GM18858 (cell line): Measurements from ENCODE around the gene PANX3.

Experiments
- ATAC-seq: cut with Tn5 transposase; IDR thresholded peaks from one replicate; pipeline ENCODE4 v1.9.1; 2021; ENCODE audit not compliant: unreplicated experiment

PANX3 gene

DNA sequence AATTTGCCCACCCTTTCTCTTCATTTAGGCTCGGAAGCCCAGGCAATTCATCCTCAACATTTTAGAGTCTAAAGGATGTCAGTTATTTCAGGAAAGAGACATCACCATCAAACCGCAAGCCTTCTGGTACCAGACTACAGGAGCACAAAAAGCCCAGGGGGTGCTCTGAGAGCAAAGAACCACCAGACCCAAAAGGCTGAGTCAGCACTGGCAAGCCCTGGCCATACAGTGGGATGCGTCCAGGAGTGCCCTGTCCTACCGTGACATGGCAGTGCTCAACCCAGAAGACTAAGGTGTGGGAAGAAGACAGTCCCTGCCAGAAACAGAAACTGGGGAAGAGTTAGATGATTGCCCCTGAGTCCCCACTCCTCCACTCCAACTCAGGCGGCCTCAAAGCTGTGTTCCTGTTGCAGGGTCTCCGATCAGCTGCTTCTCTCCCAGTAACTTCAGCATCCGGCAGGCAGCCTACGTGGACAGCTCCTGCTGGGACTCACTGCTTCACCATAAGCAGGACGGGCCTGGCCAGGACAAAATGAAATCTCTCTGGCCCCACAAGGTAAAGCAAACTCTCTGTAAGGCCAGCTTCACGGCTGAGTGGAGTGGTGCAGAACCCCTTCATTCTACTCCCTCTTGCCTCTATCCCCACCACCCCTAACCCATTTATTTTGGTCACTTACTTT is 1.5 kb downstream of the PANX3 start:
- no peak for ATAC-seq

DNA sequence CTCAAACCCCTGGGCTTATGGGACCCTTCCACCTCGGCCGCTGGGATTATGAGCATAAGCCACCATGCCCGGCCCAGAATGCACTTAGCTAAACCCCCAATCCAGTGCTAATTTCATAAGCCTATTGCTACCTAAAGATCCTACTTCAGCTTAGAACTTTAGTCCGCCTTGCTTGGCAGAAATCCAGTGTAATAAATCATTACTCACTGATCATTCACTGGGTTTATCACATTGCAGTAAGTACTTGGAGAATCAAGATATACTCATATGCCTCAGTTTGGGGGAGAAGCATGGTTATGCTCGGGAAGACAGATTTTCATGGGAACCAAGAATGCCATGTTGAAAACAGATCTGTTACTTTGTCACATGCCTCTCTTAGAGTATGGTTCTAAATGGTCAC is 7.6 kb downstream of the PANX3 start:
- no peak for ATAC-seq

DNA sequence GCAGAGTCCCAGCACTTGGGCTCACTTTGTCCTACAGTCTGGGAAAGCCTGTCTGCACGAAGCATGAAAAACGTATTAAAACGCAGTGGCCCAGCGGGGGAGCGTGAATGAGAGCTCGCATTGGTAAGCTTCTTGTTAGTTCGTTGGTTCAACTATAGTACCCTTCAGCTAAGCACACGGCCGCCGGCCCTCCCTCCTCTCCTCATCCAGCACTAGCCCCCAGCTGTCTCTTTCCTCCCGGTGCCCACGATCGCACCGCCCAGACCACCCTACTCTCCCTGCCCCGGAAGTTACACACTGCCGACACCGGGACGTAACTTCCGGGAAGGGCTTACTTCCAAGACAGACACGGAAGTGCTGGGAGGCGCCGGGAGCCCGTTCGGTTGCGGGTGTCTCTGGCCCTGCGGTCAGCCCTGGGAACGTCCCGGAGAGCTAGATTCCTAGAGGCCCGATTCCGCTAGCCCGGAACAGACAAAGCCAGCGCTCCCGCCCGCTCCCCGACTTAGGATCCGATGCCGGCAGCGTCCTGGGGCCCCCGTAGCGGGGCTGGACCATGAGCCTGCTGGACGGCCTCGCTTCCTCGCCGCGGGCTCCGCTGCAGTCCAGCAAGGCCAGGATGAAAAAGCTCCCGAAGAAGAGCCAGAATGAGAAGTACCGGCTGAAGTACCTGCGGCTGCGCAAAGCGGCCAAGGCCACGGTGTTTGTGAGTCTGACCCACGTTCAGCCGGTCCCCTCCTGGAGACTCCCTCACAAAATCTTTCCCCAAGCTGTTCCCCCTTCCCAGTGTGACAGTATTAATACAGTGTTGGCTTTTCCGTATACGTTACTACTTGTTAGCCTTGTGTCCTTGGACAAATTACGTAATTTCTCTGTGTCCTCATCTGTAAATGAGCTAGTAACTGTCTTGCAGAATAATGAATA is 11.6 kb downstream of the PANX3 start, which contains the start of gene TBRG1:
Gene TBRG1, plus strand, starts transcription at position 334 of the 921 bp plus-strand sequence. Its CDS starts 220 bp downstream, at position 554.
- ATAC-seq: peak; percentile 95

DNA sequence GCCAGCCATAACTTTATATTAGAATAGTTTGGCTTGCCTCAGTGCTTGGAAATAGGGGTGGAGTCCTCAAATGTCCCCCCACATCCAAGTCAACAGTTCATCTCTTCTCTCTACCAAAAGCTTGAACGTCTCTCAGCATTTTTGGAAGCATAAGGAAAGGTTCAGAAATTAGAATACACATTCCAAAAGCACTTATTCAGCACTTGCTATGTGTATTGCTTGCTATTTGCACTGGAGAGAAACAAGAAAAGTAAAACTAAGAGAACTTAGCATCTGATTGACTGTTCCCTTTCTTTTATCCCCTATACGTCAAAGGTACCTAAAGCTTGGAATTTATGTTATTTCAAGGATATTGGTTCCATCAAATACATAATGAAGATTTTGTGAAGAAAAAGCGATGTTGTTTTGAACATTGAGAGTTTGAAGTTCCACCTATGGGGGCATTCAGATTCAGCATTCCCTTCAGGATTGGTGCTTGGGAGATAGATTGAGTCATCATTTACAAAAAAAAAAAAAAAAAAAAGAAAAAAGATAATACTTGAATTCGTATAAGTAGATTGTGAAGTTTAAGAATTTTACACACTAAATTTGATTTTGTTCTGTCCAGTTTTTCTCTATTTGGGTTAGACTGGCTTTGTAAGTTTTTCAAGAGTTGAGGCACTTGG is 12.8 kb downstream of the PANX3 start:
- ATAC-seq: no peak

DNA sequence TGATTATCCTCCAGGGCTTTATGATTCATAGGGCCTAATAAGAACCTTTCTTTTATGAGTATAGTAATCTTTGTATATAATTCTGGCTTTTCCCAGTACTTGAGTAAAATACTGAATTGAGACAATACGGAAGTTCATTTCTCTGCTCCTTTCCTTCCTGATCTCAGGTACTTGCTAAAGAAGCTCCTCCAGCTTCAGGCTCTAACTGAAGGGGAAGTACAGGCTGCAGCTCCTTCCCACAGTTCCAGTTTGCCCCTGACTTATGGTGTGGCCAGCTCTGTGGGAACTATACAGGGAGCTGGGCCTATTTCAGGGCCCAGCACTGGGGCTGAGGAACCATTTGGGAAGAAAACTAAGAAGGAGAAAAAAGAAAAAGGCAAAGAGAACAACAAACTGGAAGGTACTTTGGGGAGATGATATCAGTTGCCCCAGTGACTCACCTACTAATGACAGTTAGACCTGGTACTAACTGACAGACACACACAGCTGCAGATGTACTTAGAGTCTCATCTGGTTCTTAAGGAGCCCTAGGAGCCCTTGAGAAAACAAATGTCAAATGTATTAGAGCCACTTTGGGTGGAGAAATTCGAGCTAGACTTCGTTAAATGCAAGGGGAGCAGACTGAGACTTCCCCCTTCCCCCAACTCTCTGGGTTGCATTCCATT is 14.4 kb downstream of the PANX3 start:
- ATAC-seq: no peak

DNA sequence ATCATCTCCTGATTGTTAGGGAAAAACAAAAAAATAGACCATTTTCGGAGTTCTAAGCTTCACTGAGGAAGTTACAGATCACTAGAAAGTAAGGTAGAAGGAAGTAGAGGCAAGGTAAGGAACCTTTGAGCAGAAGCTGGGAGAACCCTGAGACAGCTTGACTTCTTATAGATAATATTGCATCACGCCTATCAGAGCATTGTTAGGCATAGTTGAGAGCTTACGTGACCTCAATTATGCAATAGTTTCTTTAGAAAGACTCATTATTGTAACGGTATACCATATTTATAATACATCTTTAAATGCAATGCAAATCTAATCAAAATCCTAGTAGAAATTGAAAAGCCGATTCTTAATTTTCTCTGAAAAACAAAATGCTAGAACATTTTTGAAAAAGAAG is 16.3 kb downstream of the PANX3 start:
- no peak for ATAC-seq

DNA sequence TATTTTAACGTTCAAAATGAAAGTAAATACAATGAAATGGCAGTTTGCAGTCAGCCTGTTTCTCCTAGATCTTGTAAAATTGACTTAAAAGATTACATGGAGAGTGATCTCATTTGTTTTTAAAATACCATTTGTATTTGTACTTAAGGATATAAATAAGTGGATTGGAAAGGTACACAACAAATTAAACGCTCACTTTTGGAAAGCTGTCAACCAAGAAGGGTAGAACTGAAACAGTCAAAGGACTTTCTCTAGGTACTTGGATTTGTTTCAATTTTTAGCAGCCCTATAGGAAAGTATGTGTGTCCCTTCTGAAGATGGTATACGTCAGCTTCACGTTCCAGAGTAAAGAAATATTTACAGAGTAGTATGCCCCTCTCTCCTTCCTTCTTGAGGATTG is 18.7 kb downstream of the PANX3 start:
- ATAC-seq: no peak

DNA sequence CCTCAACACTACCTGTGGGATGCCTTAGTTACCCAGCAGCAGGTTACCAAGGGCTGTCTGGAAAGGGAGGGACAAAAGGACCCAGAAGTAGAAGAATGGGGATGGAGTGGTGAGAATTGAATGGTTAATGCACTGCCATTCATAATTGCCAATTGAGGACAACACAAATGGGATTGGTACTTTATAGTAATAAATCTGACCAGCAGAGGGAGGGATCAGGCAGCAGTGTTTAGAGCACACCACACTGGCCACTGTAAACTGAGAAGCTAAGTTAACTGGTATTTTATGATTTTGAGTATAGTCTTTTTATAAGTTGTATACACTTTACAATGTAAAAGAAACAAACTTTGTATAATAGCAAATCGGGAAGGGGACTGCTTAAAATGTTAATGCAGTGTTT is 22.1 kb downstream of the PANX3 start:
- no peak for ATAC-seq

DNA sequence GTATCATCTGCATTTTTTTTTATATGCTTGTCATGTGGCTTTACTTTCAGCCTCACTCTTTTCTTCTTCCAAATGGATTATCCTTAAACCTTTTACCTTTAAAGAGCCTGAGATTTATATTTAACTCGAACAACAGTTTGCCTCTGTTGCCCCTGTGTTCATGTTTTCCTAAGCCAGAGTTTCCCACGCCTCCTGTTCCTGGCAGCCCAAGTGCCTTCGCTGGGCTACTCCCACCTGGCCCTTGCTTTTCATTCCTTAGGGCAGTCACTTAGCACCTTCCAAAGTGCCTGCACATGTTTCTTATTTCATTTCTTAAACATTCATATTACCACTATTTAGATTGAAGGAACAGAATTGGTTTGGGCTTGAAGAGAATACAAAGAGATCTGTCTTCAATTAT is 24.7 kb downstream of the PANX3 start:
- ATAC-seq: no peak

DNA sequence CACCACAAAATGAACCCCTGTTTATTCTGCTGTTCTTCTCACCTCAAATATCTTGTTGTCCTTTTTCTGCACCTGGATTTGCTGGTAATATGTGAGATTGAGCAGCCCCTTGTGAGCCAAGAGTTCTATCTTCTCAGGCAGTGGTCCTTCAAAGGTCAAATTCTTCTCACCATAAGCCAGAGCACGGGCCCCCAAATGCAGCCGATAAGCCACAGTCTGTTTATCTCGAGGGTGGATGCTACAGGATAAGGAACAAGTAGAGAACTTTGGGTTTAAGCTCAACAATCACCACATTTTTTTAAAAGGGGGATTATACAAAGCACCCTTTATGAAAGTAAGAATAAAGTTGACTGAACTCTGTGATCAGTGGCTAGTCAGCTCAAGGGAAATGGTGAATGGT is 27.3 kb downstream of the PANX3 start:
- no peak for ATAC-seq

DNA sequence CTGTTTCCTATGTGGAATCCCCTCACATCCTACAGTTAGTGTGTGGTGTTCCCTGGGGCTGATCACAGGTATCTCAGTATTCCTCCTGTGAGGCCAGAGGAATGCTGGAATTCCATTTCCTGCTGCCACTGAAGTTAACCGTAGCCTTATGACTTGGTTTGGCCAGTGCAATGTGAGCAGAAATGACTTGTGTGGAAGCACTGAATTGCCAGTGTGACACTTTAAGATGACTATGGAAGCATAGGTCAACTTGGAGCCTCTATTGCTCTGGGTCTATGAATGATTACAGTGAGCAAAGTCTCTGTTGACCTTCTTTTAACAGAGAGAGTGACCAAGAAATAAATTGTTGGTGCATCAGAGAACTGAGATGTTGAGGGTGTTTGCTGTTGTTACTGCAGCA is 28.0 kb downstream of the PANX3 start:
- ATAC-seq: no peak

DNA sequence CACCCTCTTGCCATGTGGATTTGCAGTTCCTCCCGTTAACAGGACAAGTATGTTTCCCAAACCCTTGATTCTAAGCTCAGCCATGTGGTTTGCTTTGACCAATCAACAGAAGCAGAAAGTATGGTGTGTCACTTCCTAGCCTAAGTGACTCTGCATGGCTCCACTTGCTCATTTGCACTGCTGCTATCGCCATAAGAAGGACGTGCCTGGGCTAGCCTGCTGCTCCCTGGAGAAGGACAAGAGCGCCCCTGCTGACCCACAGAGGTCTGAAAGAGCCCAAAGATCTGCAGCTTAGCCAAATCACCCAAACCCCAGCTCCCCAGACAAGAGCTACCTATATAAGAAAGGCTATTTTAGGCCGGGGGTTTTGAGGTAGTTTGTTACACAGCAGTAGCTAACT is 29.4 kb downstream of the PANX3 start:
- ATAC-seq: no peak

DNA sequence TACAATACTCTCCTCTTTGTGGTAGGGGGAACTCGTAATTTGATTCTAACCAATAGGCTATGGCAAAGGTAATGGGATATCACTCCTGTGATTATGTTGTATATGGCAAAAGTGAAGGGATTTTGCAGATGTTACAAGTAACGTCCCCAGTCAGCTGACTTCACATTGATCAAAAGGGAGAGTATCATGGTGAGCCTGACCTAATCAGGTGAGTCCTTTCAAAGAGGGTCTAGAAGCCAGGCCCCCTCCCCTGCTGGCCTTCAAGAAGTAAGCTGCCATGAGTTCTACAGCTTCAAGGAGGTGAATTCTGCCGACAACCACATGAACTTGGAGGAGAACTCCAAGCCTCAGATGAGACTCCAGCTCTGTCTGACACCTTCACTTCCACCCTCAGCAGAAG is 31.4 kb downstream of the PANX3 start:
- no peak for ATAC-seq

DNA sequence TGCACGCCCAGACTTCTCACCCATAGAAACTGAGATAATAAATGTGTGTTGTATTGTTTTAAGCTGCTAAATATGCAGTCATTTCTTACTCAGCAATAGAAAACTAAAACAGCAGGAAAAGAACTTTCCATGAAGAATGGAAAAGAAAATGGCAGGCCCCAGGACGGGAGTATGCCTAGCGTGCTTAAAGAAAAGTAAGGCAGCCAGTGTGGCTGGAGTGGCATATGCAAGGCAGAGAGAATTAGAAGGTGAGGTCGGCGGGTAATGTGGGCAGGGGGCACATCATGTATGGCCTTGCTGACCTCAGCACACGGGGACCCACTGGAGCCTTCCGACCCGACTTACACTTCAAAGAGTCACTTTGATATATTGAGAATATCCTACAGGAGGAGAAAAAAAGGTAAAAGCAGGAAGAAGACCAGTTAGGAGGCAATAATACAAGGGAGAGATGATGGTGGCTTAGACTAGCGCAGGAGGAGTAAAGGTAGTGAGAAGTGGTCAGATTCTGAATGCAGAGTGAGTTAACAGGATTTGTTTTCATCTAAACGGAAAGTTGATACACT is 31.9 kb downstream of the PANX3 start:
- no peak for ATAC-seq

DNA sequence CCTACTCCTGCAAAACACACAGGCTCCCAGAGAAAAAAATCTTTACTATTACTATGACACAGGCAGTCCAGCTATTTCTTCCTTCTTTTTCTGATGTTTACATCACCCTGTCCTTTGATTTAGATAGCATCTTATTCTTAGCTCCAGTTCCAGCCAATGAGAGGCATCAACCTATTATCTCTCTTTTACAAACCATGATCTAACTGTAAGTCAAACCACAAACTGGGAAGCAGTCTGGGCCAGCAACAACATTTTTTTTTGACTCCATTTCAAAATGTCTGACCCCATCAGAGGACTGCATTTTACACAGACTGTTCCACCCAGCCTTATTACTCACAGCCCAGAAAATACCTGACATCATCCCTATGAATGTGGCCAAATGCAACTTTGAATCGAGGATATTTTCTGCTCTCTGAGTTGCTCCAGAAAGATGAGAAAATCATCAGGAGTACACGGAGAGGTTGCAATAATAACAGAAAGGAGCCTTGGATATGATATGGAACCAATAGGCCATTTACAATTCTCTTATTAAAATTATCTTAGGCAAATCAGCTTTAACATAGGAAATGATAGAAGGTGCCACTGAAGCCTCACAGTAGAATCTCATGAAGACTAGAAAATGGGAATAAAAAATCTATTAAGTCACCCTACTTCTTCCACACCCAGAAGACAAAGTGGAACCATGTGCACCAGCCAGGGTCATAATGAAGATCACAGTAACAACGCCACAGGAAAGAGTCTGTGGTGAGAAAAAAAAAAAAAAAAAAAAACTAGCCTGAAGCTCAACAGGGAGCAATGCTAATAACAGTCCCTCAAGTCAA is 32.6 kb downstream of the PANX3 start:
- ATAC-seq: no peak

DNA sequence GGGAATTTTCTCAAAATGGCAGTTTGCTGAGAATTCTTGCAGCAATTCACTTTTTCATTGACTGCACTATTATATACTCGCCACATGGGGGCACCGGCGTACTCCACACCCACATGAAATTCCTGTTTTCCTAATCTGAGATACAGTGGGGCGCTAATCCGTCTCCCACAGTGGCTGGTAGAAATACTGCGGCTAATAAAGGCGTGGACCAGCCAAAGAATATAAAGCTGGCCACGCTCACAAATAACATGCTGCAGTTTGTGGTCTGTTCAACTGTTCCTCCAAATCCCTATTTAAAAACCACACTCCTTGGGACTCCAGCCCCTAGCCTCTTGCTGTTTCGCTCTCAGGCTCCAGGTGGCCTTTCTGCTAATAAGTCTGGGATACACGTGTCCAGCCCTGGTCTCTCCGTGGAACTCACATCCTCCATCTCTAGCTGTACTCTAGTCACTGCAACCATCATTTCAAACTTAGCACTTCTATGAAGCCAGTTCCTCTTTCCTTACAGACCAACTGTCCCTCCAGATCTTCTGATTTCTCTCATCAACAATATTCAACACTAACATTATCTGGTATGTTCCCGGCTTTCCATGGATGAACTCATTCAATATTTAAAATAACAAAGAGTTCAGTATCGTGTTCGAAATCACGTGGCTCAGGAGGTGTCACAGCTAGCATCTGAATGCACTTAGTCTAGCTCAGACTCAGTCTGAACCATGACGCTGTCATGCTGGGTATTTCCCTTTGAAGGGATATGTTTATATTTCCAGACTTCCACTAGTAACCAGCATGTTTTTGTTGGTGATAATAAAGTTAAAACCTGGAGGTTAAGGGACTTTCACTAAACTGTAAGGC is 33.4 kb downstream of the PANX3 start:
- no peak for ATAC-seq

DNA sequence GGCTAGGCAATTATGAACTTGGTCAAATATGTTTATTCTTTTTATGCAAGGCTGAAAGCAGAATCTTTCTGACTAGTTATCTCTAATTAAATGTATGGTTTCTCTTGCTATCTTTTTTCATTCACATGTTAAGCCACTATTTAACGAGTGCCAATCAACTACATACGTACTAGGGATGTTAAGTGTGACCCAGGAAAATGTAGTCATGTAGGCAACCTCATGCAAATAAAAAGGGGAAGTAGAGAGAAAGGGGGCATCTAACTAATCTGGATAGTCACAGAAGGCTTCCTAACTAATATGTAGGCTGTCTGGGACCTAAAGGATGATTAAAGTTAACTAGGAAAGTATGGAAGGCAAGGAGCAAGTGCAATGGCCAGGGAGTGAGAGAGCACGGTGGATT is 34.9 kb downstream of the PANX3 start:
- ATAC-seq: no peak

DNA sequence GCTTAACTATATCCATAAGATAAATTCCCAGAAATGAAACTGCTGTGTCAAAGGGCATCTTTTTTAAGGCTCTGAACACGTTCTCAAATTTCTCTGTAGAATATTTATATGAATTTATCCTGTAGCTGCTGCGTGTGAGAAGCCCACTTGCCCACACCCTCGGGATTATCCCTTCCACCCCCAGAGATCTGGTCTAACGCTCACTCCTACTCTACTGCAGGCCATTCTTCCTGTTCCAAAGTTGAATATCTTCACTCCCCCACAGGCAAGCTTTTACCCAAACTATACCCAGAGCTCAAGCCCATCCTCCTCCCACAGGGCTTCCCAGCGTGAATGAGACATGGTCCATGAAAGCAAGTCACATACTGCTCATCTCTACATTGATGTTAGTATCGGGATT is 37.4 kb downstream of the PANX3 start:
- no peak for ATAC-seq
